Tibial nerve (tissue), 4 donors: ENCODE measurements around the gene CD226. TPM values are rescaled to one million over a fixed set of nuclear protein-coding genes. Genes with fewer than 3 reads are reported as not detected.
"Not testable (repeated sequence)": the region's sequence is repeated elsewhere in the genome, so short reads cannot be mapped to it uniquely, and the experiment has no call there.

Source experiments
- DNase-seq, 2 donors: peaks; one replicate each; pipeline ENCODE4 v3.0.0-alpha.2; 2019; ENCODE audit warnings: low spot score in 2 of 2
- H3K27ac ChIP-seq, 4 donors: fragments of 200-600 bp; sonication (generic) in 3 of 4; one replicate each; pipeline ENCODE4 v1.5.1; 2017 to 2019; ENCODE audit warnings: mild to moderate bottlenecking in 1 of 4
- H3K27me3 ChIP-seq, 2 donors: fragments of 200-600 bp; sonication (generic) in 1 of 2; one replicate each; pipeline versions ENCODE4 v1.5.1 to v1.6.0; 2017 to 2019
- H3K36me3 ChIP-seq, 3 donors: fragments of 200-600 bp; sonication (generic); one replicate each; pipeline ENCODE4 v1.5.1; 2018 to 2019
- H3K4me1 ChIP-seq, 4 donors: fragments of 200-600 bp; sonication (generic) in 3 of 4; one replicate each; pipeline ENCODE4 v1.5.1; 2017 to 2019
- H3K4me3 ChIP-seq, 4 donors: fragments of 200-600 bp; sonication (generic) in 3 of 4; one replicate each; pipeline ENCODE4 v1.5.1; 2017 to 2019; ENCODE audit warnings: mild to moderate bottlenecking in 1 of 4, moderate library complexity in 1 of 4
- H3K9me3 ChIP-seq, 4 donors: fragments of 200-600 bp; sonication (generic) in 3 of 4; one replicate each; pipeline ENCODE4 v1.5.1; 2017 to 2019
- EP300 ChIP-seq, 2 donors: sonication (generic); formaldehyde crosslinking; IDR thresholded peaks; one replicate each; pipeline ENCODE4 v1.6.1; 2017; ENCODE audit warnings: antibody characterized with exemption in 2 of 2, mild to moderate bottlenecking in 1 of 2
- POLR2A ChIP-seq, 2 donors: fragments of 450-650 bp; IDR thresholded peaks; one replicate each; pipeline ENCODE4 v1.6.1; 2017; ENCODE audit warnings: antibody characterized with exemption in 2 of 2, mild to moderate bottlenecking in 2 of 2, moderate library complexity in 2 of 2
- WGBS, 2 donors: methylation state at CpG; one replicate each; pipeline ENCODE4 v1.1.5; 2018; 5-methylcytosine and 5-hydroxymethylcytosine counted together
- total RNA-seq, 4 donors: library from RNA; depleted of rRNA; stranded (reverse); fragments of >200 nt; gene quantifications; one replicate each; pipeline ENCODE4 v1.1.0, GENCODE V29; 2016
- TF ChIP-seq, protein P1 (sequence below), 5 experiments: fragments of 200-600 bp in 3 of 5; fragments of 450-650 bp in 2 of 5; sonication (generic) in 3 of 5; IDR thresholded peaks; one replicate each; pipeline ENCODE4 v1.5.1; 2016 to 2019; ENCODE audit warnings: antibody characterized with exemption in 5 of 5, mild to moderate bottlenecking in 3 of 5, moderate library complexity in 2 of 5

Gene CD226
- total RNA-seq, 4 donors from 2014 or later: 0.39 to 1.1 (median 0.72) TPM

DNA sequence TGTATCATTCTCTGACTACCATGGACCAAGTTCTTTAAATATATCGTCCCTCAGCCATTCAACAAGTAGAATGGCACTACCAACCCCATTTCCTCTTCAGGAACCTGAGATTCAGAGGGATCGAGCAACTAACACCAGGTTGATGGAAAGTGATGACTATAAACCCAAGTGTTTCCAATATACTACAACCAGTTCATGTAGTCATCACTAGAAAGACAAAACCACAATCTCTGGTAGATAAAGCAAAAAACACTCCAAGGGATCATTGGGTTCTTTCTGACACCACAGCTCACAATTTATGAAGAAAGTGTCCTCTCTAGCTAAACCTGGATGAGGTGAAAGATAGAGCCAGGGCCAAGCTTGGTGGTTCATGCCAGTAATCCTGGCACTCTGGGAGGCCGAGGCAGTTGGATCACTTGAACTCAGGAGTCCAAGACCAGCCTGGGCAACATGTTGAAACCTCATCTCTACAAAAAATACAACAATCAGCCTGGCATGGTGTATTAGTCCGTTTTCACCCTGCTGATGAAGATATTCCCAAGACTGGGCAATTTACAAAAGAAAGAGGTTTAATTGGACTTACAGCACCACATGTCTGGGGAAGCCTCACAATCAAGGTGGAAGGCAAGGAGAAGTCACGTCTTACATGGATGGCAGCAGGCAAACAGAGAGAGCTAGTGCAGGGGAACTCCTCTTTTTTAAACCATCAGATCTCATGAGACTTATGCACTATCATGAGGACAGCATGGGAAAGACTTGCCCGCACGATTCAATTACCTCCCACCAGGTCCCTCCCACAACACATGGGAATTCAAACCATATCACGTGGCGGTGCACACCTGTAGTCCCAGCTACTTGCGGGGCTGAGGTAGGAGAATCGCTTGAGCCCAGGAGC is 2.2 kb downstream of the CD226 start:
- Histone ChIP-seq H3K36me3 (peaks cover 0 to 21% (median 0%) of the 10 kb centered on the region in 3 donors), H3K27ac (no peak overlapping the region), H3K4me3 (no peak overlapping the region), H3K27me3 (no peaks in the 10 kb centered on the region), H3K4me1 (peaks cover 0 to 10% (median 2%) of the 10 kb centered on the region in 4 donors), H3K9me3 (no peaks in the 10 kb centered on the region)
- no peak for DNase-seq
- TF ChIP-seq, protein P1, sequence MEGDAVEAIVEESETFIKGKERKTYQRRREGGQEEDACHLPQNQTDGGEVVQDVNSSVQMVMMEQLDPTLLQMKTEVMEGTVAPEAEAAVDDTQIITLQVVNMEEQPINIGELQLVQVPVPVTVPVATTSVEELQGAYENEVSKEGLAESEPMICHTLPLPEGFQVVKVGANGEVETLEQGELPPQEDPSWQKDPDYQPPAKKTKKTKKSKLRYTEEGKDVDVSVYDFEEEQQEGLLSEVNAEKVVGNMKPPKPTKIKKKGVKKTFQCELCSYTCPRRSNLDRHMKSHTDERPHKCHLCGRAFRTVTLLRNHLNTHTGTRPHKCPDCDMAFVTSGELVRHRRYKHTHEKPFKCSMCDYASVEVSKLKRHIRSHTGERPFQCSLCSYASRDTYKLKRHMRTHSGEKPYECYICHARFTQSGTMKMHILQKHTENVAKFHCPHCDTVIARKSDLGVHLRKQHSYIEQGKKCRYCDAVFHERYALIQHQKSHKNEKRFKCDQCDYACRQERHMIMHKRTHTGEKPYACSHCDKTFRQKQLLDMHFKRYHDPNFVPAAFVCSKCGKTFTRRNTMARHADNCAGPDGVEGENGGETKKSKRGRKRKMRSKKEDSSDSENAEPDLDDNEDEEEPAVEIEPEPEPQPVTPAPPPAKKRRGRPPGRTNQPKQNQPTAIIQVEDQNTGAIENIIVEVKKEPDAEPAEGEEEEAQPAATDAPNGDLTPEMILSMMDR (IDR thresholded peaks at IDR 0.05): no peak
- TF ChIP-seq EP300 (IDR thresholded peaks at IDR 0.05): no peak
- no peak for TF ChIP-seq POLR2A (IDR thresholded peaks at IDR 0.05)
- 90 to 97% methylated on average over 11 of the region's 11 CpGs for WGBS, 2 donors

DNA sequence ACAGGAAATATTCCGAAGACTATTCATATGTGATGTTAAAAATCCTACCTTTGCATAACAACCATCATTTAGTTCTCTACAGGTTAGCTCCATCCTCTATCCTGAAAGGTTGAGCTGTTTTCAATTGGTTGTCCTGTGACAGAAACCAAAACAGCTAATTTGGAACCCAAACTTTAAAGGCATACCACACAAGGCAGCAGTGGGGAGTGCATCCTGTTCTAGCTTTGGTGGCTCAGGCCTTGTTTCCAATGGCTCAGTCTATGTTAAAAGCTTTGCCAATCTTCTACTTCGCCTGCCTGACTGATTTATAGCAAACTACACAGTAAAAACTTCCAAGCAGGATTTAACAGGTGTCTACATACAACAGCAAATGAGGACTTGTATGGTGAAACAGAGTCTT is 3.2 kb downstream of the CD226 start:
- Histone ChIP-seq H3K4me3 (no peak overlapping the region), H3K9me3 (no peaks in the 10 kb centered on the region), H3K27me3 (no peaks in the 10 kb centered on the region), H3K27ac (no peak overlapping the region), H3K36me3 (peaks cover 0 to 21% (median 0%) of the 10 kb centered on the region in 3 donors), H3K4me1 (peaks cover 0 to 8% (median 2%) of the 10 kb centered on the region in 4 donors)
- TF ChIP-seq EP300 (IDR thresholded peaks at IDR 0.05) (no peak), POLR2A (IDR thresholded peaks at IDR 0.05) (no peak)
- TF ChIP-seq, protein P1 (IDR thresholded peaks at IDR 0.05): no peak
- 95 to 96% methylated on average over 2 of the region's 2 CpGs for WGBS, 2 donors
- no peak for DNase-seq

DNA sequence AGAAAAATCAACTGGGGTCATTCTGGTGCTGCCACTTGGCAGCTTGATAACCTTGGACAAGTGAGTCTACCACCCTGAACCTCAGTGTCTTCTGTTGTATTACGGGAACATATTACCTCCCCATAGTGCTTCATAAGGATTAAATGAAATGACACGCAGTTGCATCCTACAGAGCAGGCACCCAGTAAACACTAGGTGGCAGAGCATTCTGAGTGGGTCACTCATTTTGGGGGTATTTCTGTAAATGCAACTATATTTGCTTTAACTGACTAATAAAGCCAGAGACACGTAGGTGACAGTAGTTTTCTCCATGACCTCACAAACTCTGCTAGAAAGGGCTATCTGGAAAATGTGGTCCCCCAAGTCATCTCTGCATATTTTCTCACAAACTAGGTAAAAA is 4.7 kb downstream of the CD226 start:
- Histone ChIP-seq H3K4me3 (no peak overlapping the region), H3K27ac (no peak overlapping the region), H3K36me3 (peaks cover 0 to 21% (median 0%) of the 10 kb centered on the region in 3 donors), H3K4me1 (peaks cover 0 to 4% (median 0%) of the 10 kb centered on the region in 4 donors), H3K9me3 (no peaks in the 10 kb centered on the region), H3K27me3 (no peaks in the 10 kb centered on the region)
- 95 to 97% methylated on average over 3 of the region's 3 CpGs for WGBS, 2 donors
- DNase-seq: no peak
- TF ChIP-seq EP300 (IDR thresholded peaks at IDR 0.05) (no peak), POLR2A (IDR thresholded peaks at IDR 0.05) (no peak)
- TF ChIP-seq, protein P1 (IDR thresholded peaks at IDR 0.05): no peak

DNA sequence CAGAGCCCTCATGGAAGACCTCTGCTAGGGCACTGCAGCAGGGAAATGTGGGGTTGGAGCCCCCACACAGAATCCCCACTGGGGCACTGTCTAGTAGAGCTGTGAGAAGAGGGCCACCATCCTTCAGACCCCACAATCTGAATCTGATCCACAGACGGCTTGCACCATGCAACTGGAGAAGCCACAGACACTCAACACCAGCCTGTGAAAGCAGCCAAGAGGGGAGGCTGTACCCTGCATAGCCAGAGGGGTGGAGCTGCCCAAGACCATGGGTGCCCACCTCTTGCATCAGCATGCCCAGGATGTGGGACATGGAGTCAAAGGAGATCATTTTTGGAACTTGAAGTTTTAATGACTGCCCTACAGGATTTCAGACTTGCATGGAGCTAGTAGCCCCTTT is 6.5 kb downstream of the CD226 start:
- no peaks in the 10 kb centered on the region for H3K9me3 ChIP-seq
- H3K27me3 ChIP-seq: no peaks in the 10 kb centered on the region
- WGBS, 2 donors: 82 to 100% methylated on average over 1 of the region's 1 CpG
- no peak for TF ChIP-seq POLR2A (IDR thresholded peaks at IDR 0.05)
- TF ChIP-seq EP300 (IDR thresholded peaks at IDR 0.05): no peak
- TF ChIP-seq, protein P1 (IDR thresholded peaks at IDR 0.05): no peak
- peaks cover 0 to 21% (median 0%) of the 10 kb centered on the region in 3 donors for H3K36me3 ChIP-seq
- DNase-seq: no peak
- H3K27ac ChIP-seq: no peak overlapping the region
- no peaks in the 10 kb centered on the region for H3K4me1 ChIP-seq
- no peak overlapping the region for H3K4me3 ChIP-seq

DNA sequence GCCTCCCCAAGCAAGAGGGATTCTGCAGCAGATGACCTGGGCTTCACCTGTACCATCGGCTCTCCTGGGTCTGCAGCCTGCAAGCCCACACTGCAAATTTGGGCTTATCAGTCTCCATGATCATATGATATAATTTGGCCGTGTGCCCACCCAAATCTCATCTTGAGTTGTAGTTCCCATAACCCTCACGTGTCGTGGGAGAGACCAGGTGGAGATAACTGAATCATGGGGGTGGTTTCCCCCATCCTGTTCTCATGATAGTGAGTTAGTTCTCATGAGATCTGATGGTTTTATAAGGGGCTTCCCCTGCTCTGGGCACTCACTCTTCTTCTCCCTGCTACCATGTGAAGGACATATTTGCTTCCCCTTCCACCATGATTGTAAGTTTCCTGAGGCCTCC is 7.9 kb downstream of the CD226 start:
- WGBS, 2 donors: 92 to 94% methylated on average over 4 of the region's 4 CpGs
- H3K4me3 ChIP-seq, H3K27ac ChIP-seq, DNase-seq, H3K9me3 ChIP-seq, H3K27me3 ChIP-seq, H3K4me1 ChIP-seq: not testable (repeated sequence)
- H3K36me3 ChIP-seq: peaks cover 0 to 21% (median 0%) of the 10 kb centered on the region in 3 donors
